Measurements from ENCODE around the gene ST8SIA3.

- TF ChIP-seq CTCF (IDR thresholded peaks at IDR 0.05) (no peak), POLR2A (IDR thresholded peaks at IDR 0.05) (no peak), EP300 (IDR thresholded peaks at IDR 0.05) (no peak)
Measured at GRCh38 chr18:57346876-57347275, 5.5 kb upstream of the ST8SIA3 start.
